ENCODE data around the gene IDH3G.
"Not testable (repeated sequence)": the region's sequence is repeated elsewhere in the genome, so short reads cannot be mapped to it uniquely, and the experiment has no call there.

DNA sequence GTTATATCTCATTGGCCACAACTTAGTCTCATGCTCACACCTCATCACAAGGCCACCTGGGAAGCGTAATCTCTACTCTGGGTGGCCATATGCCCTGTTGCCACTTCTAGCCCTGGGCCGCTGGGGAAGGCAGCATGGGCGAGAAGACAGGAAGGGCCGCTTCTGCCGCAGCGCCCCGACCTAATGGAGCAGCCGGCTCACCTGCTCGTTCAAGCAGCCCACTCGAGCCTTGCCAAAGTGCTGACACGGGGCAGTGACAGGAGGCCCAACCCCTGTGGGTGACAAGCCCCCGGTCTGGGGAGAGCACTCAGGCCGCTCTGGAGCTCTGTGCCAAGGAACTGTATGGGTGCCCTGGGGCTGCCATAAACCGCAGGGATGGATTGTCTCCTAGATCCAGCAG is 52.1 kb downstream of the IDH3G start:
- TF ChIP-seq, protein P1, sequence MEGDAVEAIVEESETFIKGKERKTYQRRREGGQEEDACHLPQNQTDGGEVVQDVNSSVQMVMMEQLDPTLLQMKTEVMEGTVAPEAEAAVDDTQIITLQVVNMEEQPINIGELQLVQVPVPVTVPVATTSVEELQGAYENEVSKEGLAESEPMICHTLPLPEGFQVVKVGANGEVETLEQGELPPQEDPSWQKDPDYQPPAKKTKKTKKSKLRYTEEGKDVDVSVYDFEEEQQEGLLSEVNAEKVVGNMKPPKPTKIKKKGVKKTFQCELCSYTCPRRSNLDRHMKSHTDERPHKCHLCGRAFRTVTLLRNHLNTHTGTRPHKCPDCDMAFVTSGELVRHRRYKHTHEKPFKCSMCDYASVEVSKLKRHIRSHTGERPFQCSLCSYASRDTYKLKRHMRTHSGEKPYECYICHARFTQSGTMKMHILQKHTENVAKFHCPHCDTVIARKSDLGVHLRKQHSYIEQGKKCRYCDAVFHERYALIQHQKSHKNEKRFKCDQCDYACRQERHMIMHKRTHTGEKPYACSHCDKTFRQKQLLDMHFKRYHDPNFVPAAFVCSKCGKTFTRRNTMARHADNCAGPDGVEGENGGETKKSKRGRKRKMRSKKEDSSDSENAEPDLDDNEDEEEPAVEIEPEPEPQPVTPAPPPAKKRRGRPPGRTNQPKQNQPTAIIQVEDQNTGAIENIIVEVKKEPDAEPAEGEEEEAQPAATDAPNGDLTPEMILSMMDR (IDR thresholded peaks at IDR 0.05) = not testable (repeated sequence)
- not testable (repeated sequence) for TF ChIP-seq POLR2A (IDR thresholded peaks at IDR 0.05)
